ENCODE measurements around the gene RAPGEF2.
"Not testable (repeated sequence)": the region's sequence is repeated elsewhere in the genome, so short reads cannot be mapped to it uniquely, and the experiment has no call there.

The RAPGEF2 gene

DNA sequence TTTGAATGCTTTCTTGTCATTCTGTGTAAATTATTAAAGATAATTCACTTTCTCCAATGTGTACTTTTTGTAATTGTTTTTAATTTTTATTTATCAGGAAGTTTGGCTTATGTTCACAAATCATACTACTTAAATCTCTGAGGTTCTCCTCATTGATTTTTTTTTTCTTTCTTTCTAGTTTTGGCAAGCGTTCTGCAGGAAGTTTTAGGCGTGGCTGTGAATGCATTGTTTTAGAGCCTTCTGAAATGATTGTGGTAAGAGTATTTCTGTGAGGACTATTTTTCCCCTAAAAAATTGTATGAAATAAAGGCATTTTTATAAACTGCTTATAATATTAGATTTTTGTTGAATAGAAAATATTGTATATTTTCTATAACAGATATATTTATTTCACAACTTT, 135.8 kb downstream of the RAPGEF2 start:
- no peak for DNase-seq (ENCODE audit: low spot score)

DNA sequence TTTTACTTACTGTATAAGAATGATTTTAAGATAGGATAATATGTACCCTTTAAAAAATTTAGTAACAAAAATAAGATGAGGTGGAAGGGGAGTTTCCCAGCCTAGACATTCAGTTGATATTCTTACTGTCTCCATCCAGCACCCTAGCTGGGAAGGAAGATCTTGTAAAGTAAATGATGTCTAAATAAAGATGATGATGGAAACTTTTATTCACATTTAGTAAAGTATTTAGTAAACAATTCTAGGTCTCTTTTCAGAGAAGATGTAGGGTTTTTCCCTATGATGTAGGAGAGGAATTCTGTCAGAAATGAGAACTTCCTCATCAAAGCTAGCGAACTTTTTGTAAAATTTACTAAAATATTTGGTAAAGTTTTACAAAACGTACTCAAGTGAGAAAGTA, 136.8 kb downstream of the RAPGEF2 start:
- DNase-seq (ENCODE audit: low spot score) = no peak

DNA sequence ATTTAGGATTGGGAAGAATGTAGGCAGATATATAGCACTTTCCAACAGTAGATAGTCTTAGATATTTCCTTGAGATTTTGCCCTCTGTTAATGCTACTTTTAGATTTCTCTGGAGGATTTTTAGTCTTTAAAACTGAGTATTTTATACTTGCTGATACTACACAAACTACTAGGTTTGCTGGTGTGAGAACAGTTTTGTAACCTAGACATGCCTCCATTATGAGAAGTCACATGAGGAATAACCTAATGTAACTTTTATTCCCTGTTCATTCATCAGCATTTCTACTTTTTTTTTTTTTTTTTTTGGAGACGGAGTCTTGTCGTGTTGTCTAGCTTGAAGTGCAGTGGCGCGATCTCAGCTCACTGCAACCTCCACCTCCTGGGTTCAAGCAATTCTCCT, 137.2 kb downstream of the RAPGEF2 start:
- no peak for DNase-seq (ENCODE audit: low spot score)

DNA sequence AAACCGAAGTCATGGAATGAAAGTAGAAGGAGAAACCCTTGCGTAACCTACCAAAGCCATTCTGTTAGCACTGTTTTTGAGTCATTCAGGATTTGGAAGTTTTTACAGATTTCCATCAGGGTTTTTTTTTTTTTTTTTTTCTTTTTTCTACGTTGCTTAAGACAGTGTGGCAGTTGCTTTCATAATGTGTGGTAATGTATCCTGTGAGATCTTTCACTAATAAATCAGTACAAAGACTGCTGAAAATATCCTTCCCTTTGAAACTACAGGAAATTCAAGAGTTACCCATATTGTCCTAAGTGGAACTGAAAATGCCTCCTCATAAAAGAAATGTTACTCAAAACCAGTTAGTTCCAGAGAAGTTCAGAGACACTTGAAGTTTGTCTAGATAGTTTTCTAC, 137.8 kb downstream of the RAPGEF2 start:
- DNase-seq (ENCODE audit: low spot score) = no peak

DNA sequence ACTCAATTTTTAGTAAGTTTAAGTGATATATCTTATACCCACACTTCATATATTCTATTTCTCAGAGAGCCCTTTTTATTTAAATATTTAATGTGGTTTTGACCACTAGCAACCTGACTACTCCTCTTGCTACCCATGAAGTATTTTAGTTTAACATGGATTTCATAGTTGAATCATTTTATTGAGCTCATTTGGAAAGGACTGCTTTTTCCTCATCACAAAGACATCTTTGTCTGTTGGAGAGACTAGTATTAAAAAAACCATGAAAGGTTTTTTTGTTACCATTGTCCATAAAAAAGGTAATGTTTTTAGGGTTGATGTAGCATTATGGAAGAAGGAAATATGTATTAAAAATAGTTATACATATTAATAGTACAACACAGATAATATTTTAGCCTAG, 139.5 kb downstream of the RAPGEF2 start:
- no peak for DNase-seq (ENCODE audit: low spot score)

DNA sequence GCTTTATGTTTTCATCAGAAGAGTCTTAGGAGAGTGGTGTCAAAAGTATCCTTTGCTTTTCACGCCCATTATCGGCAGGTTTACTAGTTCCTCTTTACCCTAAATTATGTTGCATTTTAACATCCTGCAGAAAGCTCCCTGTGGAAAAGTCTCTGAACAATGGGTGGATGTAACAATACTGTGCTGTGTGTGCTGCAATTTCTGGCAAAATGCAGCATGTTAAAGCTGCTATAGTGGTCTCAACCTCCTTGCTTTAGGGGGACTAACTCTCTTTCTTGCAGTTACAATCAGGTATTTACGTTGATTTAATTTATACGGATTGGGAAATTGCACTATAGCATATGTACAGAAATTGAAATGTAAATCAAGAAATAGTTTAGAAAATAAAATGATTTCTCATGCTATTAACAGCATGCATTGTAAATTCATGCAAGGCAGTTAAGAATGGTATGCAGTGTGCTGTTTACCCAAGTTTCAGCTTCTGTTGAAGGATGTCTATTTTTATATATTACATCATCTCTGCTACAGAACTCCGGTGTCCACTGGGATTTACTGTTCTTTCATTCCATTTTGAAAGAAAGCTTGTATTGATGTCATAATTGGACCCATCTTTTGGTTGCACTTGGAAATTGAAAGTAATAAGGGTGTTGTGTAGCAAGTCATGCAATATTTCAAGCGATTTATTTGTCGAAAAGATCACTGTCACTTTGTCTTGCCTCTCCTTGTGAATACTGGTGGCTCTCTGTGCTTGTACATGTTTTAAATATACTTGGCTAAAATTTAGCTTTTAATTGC, 145.7 kb downstream of the RAPGEF2 start:
- no peak for DNase-seq (ENCODE audit: low spot score)

DNA sequence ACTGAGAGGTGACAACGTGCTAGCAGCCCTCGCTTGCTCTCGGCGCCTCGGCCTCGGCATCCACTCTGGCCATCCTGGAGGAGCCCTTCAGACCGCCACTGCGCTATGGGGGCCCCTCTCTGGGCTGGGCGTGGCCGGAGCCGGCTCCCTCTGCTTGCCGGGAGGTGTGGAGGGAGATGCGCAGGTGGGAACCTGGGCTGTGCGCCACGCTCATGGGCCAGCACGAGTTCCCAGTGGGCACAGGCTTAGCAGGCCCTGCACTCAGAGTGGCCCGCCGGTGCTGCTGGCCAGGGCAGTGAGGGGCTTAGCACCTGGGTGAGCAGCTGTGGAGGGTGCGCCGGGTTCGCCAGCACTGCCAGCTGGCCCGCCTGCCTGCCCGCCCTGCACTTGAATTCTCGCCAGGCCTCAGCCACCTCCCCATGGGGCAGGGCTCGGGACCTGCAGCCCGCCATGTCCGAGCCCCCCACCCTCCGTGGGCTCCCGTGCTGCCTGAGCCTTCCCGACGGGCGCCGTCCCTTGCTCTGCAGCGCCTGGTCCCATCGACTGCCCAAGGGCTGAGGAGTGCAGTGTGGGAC, 148.0 kb downstream of the RAPGEF2 start:
- DNase-seq (ENCODE audit: low spot score) = no peak

DNA sequence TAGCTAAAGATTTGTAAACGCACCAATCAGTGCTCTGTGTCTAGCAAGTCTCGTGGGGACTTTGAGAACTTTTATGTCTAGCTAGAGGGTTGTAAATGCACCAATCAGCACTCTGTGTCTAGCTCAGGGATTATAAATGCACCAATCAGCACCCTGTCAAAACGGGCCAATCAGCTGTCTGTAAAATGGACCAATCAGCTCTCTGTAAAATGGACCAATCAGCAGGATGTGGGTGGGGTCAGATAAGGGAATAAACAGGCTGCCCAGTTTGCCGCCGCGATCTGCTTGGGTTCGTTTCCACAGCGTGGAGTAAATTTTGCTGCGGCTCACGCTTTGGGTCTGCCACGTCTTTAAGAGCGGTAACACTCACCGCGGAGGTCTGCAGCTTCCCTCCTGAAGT, 148.7 kb downstream of the RAPGEF2 start:
- not testable (repeated sequence) for DNase-seq (ENCODE audit: low spot score)

DNA sequence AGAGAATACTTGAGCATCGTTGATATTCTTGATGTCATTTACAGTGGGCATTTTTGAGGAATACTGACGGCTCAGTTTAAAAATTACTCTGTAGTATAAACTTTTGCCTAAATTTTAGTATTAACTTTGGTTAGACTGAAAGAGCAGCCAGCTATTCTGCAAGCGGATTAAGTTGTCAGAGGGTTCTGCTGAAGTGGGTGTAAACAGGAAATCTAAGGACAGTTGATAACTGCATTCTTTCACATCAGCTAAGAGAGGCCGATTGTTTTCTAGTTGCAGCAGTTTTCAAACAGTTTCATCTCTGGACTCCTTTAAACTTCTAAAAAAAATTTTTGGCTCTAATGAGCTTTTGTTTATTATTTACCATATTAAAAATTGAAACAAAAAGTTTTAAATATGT, 149.6 kb downstream of the RAPGEF2 start:
- no peak for DNase-seq (ENCODE audit: low spot score)

DNA sequence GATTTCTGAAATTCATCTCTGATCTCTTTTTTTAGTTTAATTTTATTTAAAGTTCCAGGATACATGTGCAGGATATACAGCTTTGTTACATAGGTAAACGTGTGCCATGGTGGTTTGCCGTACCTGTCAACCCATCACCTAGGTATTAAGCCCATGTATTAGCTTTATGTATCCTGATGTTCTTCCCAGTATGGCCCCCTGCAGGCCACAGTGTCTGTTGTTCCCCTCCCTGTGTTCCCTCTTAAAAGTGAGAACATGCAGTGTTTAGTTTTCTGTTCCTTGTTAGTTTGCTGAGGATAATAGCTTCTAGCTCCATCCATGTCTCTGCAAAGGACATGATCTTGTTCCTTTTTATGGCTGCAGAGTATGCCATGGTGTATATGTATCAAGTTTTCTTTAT, 153.2 kb downstream of the RAPGEF2 start:
- no peak for DNase-seq (ENCODE audit: low spot score)

DNA sequence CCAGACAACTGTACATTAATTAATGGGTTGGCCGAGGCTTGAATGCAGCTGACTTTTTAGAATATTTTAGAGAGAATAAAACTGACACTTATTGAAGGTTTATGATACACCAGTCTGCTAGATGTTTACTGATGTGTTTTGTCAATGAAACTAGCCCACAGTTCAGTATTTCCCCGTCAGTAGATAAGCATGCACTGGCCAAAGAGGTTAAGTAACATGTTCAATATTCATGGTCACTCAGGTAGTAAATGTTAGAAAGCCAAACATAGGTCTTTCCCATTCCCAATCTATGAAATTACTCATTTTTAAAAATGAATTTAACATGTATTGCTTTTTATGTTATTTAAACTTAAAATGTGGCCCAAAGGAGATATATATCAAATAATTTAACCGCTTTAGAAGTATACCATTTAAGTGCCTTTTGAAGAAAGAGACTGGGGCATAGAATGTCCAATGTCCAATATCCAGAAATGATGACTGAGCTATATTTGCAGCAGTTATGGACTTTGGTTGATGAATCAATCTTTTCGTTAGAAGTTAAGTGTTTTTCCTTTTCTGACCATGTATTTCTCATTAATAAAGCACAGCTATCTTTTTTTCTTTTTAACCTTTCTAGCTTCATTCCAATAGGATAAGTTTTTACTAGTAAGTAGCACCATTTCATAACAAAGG, 156.1 kb downstream of the RAPGEF2 start:
- DNase-seq (ENCODE audit: low spot score) = no peak

DNA sequence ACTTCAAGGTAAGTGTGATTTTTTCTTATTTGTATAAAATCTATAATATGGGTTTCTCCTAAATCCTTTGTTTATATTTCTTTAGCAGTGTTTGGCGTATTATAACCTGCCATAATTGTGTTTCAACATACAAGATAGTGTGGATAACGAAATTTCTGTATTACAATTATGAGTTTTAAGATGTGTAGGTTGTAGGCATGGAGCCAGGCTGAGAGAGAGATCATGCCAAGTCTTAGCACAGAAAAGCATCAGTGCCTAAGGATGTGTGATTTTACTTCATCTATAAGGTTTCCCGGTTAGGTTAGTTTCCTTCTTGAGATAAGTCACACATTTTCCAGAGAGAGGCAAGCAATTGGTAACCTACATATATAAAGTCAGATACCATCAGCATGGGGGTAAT, 161.2 kb downstream of the RAPGEF2 start:
- DNase-seq (ENCODE audit: low spot score) = no peak

DNA sequence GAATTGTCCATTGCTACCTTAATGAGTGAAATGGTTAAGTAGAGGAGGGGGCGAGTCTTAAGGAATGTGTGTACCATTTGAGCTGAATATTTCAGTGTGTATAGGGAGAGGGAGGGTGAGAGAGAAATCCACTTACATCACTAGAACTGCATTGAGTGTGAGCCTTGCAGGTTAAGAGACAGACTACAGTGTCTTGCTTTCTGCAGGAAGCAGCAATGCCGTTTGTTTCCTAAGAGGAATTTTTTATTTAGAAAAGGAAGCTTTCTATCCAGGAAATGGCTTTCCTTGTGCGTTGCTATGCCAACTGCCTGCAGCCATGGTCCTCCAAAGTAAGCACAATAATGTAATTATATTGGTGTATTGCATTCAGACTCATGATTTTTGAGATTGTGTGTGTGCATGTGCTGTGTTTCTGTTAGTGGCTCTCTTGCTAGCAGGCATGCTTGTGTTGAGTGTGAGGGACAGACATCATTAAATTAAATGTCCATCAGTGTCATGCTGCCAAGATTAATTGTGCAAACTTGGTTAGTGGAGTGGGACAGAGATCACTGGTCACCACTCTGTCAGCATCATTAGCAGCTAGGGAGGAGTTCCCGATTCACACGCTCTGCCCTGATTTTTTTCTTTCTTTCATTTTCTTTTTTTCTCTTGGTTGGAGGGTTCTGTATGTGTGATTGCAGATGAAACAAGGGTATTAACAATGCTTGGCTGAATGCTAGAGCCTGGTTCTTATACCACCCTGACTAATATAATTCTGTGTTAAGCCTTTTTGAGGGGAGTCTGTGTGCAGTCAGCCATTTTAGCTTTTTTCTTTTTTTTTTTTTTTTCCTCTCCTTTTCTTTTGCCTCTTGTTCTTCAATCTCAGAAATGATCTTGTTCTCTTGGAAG, 164.3 kb downstream of the RAPGEF2 start:
- DNase-seq (ENCODE audit: low spot score) = no peak

DNA sequence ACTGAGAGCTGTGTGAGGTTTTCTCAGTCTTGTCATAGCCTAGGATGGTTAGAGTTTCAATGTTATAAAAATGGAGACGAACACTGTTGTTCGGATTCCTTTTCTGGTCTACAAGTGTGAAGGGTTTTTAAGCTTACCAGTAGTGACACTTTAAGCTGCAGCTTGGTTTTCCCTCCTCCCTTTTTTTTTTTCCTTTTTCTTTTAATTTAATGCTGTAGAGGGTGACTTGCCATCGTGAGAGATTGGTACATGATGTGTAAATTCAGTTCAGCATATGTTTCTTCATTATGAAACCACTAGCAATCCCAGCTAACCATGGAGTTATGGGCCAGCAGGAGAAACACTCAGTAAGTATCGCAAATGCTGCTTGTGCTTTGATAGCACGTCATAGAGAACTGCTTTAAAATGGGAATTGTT, 165.0 kb downstream of the RAPGEF2 start:
- no peak for DNase-seq (ENCODE audit: low spot score)

DNA sequence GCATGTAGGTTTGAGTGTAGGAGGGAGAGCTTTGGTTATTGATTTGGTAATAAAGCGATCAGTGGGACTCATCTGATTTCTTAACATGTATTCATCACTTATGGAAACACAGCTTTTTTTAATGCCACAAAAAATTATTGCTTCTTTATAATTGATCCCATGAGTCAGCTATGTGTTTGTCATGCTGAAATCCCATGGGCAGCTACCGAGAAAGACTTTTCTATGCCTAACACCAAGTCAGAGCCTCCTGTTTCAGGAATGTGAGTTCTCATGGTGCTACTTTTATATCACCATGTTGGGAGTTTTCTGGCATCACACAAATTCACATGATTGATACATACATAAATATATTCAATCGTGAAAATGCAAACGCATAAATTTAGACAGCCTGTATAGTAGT, 165.7 kb downstream of the RAPGEF2 start:
- DNase-seq (ENCODE audit: low spot score) = no peak

DNA sequence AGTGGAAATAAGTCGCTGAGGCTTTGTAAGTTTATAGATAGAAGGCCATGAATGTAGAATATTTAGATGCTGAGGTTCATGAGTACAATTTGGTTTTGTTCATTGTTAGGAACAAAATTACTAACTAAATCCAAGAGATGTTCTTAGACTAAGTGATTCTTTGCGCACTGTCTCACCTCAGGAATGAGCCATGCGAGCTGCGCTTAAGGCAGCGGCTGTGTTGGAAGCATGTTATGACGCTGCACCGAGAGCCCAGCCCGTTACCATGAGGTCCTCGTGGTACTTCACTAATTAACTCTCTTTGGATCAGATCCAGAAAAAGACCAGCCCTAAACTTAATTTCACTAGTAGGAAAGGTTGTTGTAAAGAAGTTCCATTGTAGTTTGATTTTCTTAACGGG, 166.2 kb downstream of the RAPGEF2 start:
- no peak for DNase-seq (ENCODE audit: low spot score)

DNA sequence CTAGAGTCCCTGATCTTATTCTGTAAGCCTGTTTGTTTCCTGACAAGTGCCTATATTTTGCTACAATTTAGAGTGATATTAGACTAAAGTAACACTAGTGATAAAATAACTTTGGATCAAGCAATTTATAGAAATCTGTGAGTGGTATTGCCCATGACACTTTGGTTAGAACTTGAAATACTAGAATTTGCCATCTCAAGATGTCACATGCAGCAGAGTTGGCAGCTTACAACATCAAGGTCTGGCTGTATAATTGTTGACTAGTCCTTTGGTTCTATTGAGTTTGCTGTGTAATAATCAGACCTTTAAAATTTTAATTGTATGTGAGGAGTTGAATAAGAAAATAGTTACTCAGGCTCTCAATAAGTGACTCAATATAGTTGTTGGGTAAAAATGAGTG, 167.1 kb downstream of the RAPGEF2 start:
- DNase-seq (ENCODE audit: low spot score) = no peak

DNA sequence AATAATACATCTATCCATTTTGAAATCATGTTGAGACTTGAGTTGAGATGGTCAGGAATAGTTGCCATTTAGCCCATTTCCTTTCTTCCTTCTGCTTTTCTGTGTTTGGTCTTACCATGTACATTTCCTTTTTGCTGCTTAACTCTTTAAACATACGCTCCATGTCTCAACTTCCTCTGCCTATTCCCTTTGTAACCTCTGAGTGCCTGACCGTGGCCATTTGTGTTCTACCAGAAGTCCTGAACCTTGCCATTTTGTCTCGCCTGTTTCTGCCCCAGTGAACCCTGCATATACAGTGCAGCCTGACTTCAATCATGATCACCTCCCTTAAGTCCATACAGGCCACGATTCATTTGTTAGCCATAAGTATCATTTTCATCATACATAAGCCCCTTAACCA, 169.0 kb downstream of the RAPGEF2 start:
- DNase-seq (ENCODE audit: low spot score) = no peak

DNA sequence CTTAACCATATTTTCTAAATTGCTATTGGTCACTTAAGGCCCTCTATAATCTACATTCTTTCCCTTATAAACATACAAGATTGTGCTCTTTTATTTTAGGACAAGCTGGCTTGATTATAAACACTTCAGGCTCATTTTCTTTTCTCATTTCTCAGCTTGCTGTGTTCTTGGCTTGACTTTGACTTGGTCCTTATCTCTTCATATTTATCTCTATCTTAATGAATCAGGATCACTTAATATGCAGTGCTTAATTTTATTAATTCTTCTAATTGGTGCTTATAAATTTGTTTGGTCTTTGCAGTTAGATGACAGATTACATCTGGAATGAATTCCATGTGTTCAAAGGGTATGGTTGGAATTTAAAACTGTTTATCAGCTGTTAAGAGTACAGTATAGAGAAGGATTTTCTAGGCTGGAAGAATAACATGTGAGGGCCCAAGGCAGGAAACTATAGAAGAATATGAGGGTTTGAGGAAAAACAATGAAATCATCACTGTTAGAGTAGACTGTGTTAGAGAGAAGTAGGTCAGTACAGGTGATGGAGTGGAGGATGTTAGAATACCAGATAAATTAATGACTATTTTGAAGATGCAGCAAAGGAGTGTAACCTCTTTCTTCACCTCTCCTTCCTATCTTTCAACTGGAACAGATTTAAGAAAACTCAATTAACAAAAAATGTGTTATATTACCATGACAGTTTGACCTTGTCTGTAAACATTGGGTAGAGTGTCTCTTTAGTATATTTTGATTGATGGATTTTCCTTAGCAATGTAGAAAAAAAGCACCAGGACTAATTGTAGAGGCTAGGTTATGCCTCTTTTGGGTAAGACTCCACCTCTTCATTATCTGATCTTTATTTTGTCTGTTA, 169.6 kb downstream of the RAPGEF2 start:
- no peak for DNase-seq (ENCODE audit: low spot score)

DNA sequence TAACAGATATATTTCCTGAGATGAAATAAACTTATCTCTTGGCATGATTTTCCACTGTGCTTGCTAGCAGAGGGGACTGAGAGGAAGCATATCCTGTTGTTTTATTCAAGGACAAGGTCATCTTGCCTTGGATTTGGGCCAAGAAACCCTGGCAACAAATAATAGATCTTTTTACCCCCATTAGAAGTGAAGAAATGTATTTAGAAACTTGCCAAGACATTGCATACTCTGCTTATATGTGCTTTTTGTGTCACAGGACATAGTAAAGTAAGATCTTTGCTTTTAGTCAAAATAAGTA, 170.2 kb downstream of the RAPGEF2 start:
- no peak for DNase-seq (ENCODE audit: low spot score)

DNA sequence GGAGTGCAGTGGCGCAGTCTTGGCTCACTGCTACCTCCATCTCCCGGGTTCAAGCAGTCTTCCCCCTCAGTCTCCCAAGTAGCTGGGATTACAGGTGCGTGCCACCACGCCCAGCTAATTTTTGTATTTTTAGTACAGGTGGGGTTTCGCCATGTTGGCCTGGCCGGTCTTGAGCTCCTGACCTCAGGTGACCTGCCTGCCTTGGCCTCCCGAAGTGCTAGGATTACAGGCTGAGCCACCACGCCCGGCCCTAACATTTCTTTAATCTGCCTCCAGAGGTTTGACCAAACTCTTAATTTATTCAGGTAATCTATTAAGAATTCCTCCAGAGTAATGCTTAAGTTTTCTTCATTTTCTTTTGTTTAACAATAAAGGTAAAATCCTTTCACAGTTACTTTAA, 171.0 kb downstream of the RAPGEF2 start:
- DNase-seq (ENCODE audit: low spot score) = no peak

DNA sequence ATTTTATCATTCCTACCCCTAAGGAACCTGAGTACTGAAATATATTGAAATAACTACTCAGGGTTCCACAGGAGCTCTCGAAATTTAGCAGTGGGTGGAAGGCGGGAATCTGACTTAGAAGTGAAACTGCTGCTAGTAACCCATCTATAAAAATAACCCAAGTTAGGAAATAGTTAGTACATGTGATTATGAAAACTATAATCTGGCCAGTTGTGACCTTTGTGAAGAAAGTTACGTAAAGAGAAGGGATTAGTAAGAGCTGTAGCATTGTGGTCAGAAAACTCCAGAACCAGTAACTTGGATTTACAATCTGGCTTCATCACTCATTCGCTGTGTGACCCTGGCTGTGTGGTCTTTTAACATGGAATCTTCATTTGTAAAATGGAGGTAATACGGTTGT, 175.5 kb downstream of the RAPGEF2 start:
- no peak for DNase-seq (ENCODE audit: low spot score)

All from ecto neural progenitor cell (in vitro differentiated cells).